ENCODE data around the gene PDZD2.

PDZD2 gene

GRCh38 chr5:31833710-31834109 is 194.8 kb downstream of the PDZD2 start:
- no peak for DNase-seq

GRCh38 chr5:31844622-31845345 is 205.9 kb downstream of the PDZD2 start:
- no peak for DNase-seq

GRCh38 chr5:31845361-31845760 is 206.4 kb downstream of the PDZD2 start:
- DNase-seq: no peak

GRCh38 chr5:31846934-31847333 is 208.0 kb downstream of the PDZD2 start:
- DNase-seq: no peak

GRCh38 chr5:31847354-31847753 is 208.4 kb downstream of the PDZD2 start:
- no peak for DNase-seq

GRCh38 chr5:31850981-31851689 is 212.2 kb downstream of the PDZD2 start:
- DNase-seq: no peak

- DNase-seq: no peak
Measured at GRCh38 chr5:31853398-31854135, 214.6 kb downstream of the PDZD2 start.

- DNase-seq: peak; percentile 4
Measured at GRCh38 chr5:31854181-31855133, 215.5 kb downstream of the PDZD2 start.

- peak; percentile 6 for DNase-seq
Measured at GRCh38 chr5:31855134-31856040, 216.5 kb downstream of the PDZD2 start.

GRCh38 chr5:31859096-31859495 is 220.2 kb downstream of the PDZD2 start:
- DNase-seq: no peak

GRCh38 chr5:31860278-31860677 is 221.3 kb downstream of the PDZD2 start:
- no peak for DNase-seq

- DNase-seq: no peak
Measured at GRCh38 chr5:31860726-31861433, 221.9 kb downstream of the PDZD2 start.

GRCh38 chr5:31861601-31862000 is 222.7 kb downstream of the PDZD2 start:
- DNase-seq: no peak

- no peak for DNase-seq
Measured at GRCh38 chr5:31863991-31864411, 225.1 kb downstream of the PDZD2 start.

GRCh38 chr5:31866166-31866565 is 227.2 kb downstream of the PDZD2 start:
- no peak for DNase-seq

- DNase-seq: no peak
Measured at GRCh38 chr5:31867219-31867618, 228.3 kb downstream of the PDZD2 start.

- no peak for DNase-seq
Measured at GRCh38 chr5:31880449-31880848, 241.5 kb downstream of the PDZD2 start.

GRCh38 chr5:31884896-31885295 is 246.0 kb downstream of the PDZD2 start:
- DNase-seq: no peak

- no peak for DNase-seq
Measured at GRCh38 chr5:31886206-31886605, 247.3 kb downstream of the PDZD2 start.

- DNase-seq: no peak
Measured at GRCh38 chr5:31887556-31887955, 248.6 kb downstream of the PDZD2 start.

- DNase-seq: no peak
Measured at GRCh38 chr5:31888564-31888963, 249.6 kb downstream of the PDZD2 start.
